Heart left ventricle (tissue), 16 donors: ENCODE results near the gene CT47A1. TPM values are rescaled to one million over a fixed set of nuclear protein-coding genes. Genes with fewer than 3 reads are reported as not detected.
"Not testable (repeated sequence)": the region's sequence is repeated elsewhere in the genome, so short reads cannot be mapped to it uniquely, and the experiment has no call there.

Experiments
- ATAC-seq, 4 donors: fragments of 200-7000 bp; cut with Tn5 transposase; one replicate each; pipeline ENCODE4 v1.9.1; 2020 to 2022; ENCODE audit warnings: moderate library complexity in 4 of 4, mild to moderate bottlenecking in 3 of 4, moderate number of reproducible peaks in 1 of 4
- DNase-seq, 5 donors: peaks; one replicate each; pipeline ENCODE4 v3.0.0-alpha.2; 2020
- H3K27ac ChIP-seq, 12 donors: fragments of 200-600 bp; sonication (generic) in 4 of 12; one replicate each; pipeline versions ENCODE4 v1.5.0 to v1.8.0; 2016 to 2022; ENCODE audit warnings: mild to moderate bottlenecking in 2 of 12
- H3K27me3 ChIP-seq, 9 donors: fragments of 200-600 bp; sonication (generic) in 2 of 9; one replicate each; pipeline versions ENCODE4 v1.5.1 to v1.8.0; 2016 to 2022; ENCODE audit warnings: mild to moderate bottlenecking in 3 of 9
- H3K36me3 ChIP-seq, 9 donors: fragments of 200-600 bp; sonication (generic) in 2 of 9; one replicate each; pipeline versions ENCODE4 v1.5.0 to v1.8.0; 2018 to 2022; ENCODE audit warnings: mild to moderate bottlenecking in 2 of 9
- H3K4me1 ChIP-seq, 12 donors: fragments of 200-600 bp; sonication (generic) in 4 of 12; one replicate each; pipeline versions ENCODE4 v1.5.0 to v1.8.0; 2016 to 2022; ENCODE audit warnings: mild to moderate bottlenecking in 3 of 12
- H3K4me3 ChIP-seq, 12 donors: fragments of 200-600 bp; sonication (generic) in 4 of 12; one replicate each; pipeline versions ENCODE4 v1.5.0 to v1.8.0; 2017 to 2022; ENCODE audit warnings: mild to moderate bottlenecking in 9 of 12, moderate library complexity in 4 of 12
- H3K9me3 ChIP-seq, 12 donors: fragments of 200-600 bp; sonication (generic) in 4 of 12; one replicate each; pipeline versions ENCODE4 v1.5.0 to v1.8.0; 2016 to 2022; ENCODE audit warnings: mild to moderate bottlenecking in 1 of 12
- CTCF ChIP-seq, 12 donors: fragments of 200-600 bp; sonication (generic) in 4 of 12; IDR thresholded peaks; one replicate each; pipeline versions ENCODE4 v1.5.0 to v1.8.0; 2018 to 2022; ENCODE audit warnings: antibody characterized with exemption in 12 of 12, mild to moderate bottlenecking in 5 of 12
- POLR2A ChIP-seq, 2 donors: fragments of 450-650 bp; IDR thresholded peaks; one replicate each; pipeline ENCODE4 v1.6.1; 2017; ENCODE audit warnings: antibody characterized with exemption in 2 of 2, mild to moderate bottlenecking in 2 of 2, moderate library complexity in 2 of 2
- WGBS, 4 donors: extraction: QIAGEN DNeasy Blood & Tissue Kit in 2 of 4; methylation state at CpG; one replicate each; pipeline versions ENCODE4 v1.1.5 to v1.1.7; 2013 to 2018; 5-methylcytosine and 5-hydroxymethylcytosine counted together
- intact Hi-C, 10 donors: fragments of 100-400 bp; cut with DNase I; formaldehyde crosslinking; loops; one replicate each; pipeline versions ENCODE4 v1.11.1 to v1.14.2; 2022
- long read RNA-seq, 3 donors: library from polyadenylated mRNA; unstranded; transcript quantifications; one replicate each; pipeline ENCODE4 v2.0.0, GENCODE V29; 2020 to 2021
- polyA plus RNA-seq, 2 donors: library from polyadenylated mRNA; stranded (reverse); fragments of 200-250 nt; gene quantifications; one replicate each; pipeline ENCODE4 v1.2.3, GENCODE V29; 2013
- total RNA-seq, 9 donors: library from RNA; depleted of rRNA in 2 of 9; stranded (reverse); fragments of >200 nt in 2 of 9; fragmentation: NEBNext Ultra II Directional in 3 of 9; extraction: Animal tissue kit (Norgen Biotek cat#: 25700) in 3 of 9; gene quantifications; one replicate each; pipeline versions ENCODE4 v1.1.0 to v1.2.4, GENCODE V29; 2016 to 2023
- donor health status: ischemic (EF 13 %, LVEDD 7.1; RV severe dilation, severe dysfunction).
- donor health status: healthy with polysubstance abuse.
- donor health status: DM: no; HTN: yes; CAD: no.
- donor health status: DM: no; HTN: no; CAD: no.
- donor health status: ischemic (EF 25% LVEDD 6.9; RV normal size, moderate dysfunction).
- donor health status: ischemic (EF 25% LVEDD 5.7; RV mildly dilated, moderate dysfunction).
- donor health status: healthy.
- donor health status: DM: yes; HTN: yes; CAD: no.
- donor health status: ischemic (EF 35%, LVEDD 5.7; RV mildly dilated, moderate dysfunction).
- donor health status: nonischemic (EF 11% LVEDD 7.7; RV severe dilation, severe dysfunction).
- donor health status: DM: yes; HTN: yes; CAD: no.
- donor health status: PGD.
- donor health status: ischemic (EF 29% LVEDD 5.4; RV normal size, mild dysfunction).
- donor health status: nonischemic (EF 23%, LVEDD 6.1; RV moderate dilation, normal function).

CT47A1 gene
- not detected for total RNA-seq
- polyA plus RNA-seq, result not detected
- long read RNA-seq, donor 1, result 0 reads
- long read RNA-seq, donor 2, result 0 reads
- long read RNA-seq, donor 3, result 0 reads

- H3K36me3 ChIP-seq, H3K9me3 ChIP-seq, H3K4me1 ChIP-seq, H3K27ac ChIP-seq, intact Hi-C loops, H3K4me3 ChIP-seq, DNase-seq, ATAC-seq, H3K27me3 ChIP-seq: not testable (repeated sequence)
- no CpG with 5 or more reads among the region's 8 CpGs for WGBS, 4 donors
Measured at GRCh38 chrX:120985660-120986059, at the start of gene CT47A1. TSS of gene CT47A1 (minus strand) at chrX:120985760. CDS start at chrX:120985529, 231 bp downstream.

GRCh38 chrX:121032531-121032930 lies 47.0 kb upstream of the CT47A1 start:
- 31 to 46% (median 35%) methylated on average over 2 of the region's 2 CpGs for WGBS, 4 donors
- intact Hi-C loops, result no loop called here
- no peak overlapping the region for H3K4me3 ChIP-seq
- no peaks in the 10 kb centered on the region for H3K36me3 ChIP-seq
- H3K9me3 ChIP-seq, result no peaks in the 10 kb centered on the region
- no peak for TF ChIP-seq POLR2A (IDR thresholded peaks at IDR 0.05)
- TF ChIP-seq CTCF (IDR thresholded peaks at IDR 0.05), result no peak
- peaks cover 0 to 3% (median 0%) of the 10 kb centered on the region in 12 donors for H3K4me1 ChIP-seq
- no peak overlapping the region for H3K27ac ChIP-seq
- ATAC-seq (no peak), DNase-seq (no peak)
- H3K27me3 ChIP-seq, result no peaks in the 10 kb centered on the region

GRCh38 chrX:121030083-121030482 lies 44.5 kb upstream of the CT47A1 start:
- WGBS, 4 donors, result 77 to 97% (median 88%) methylated on average over 4 of the region's 4 CpGs
- no peak overlapping the region for H3K27ac ChIP-seq
- intact Hi-C loops, result no loop called here
- no peaks in the 10 kb centered on the region for H3K36me3 ChIP-seq
- no peaks in the 10 kb centered on the region for H3K9me3 ChIP-seq
- H3K27me3 ChIP-seq, result no peaks in the 10 kb centered on the region
- TF ChIP-seq POLR2A (IDR thresholded peaks at IDR 0.05) (no peak), CTCF (IDR thresholded peaks at IDR 0.05) (no peak)
- peaks cover 0 to 3% (median 0%) of the 10 kb centered on the region in 12 donors for H3K4me1 ChIP-seq
- ATAC-seq (no peak), DNase-seq (no peak)
- no peak overlapping the region for H3K4me3 ChIP-seq

- DNase-seq, result no peak
- no peak for ATAC-seq
- Histone ChIP-seq H3K27me3 (no peaks in the 10 kb centered on the region), H3K9me3 (no peaks in the 10 kb centered on the region), H3K36me3 (no peaks in the 10 kb centered on the region), H3K4me1 (peaks cover 0 to 3% (median 0%) of the 10 kb centered on the region in 12 donors), H3K27ac (no peak overlapping the region), H3K4me3 (no peak overlapping the region)
- 56 to 70% (median 63%) methylated on average over 1 of the region's 1 CpG for WGBS, 4 donors
- intact Hi-C loops, result no loop called here
- TF ChIP-seq POLR2A (IDR thresholded peaks at IDR 0.05), result no peak
- no peak for TF ChIP-seq CTCF (IDR thresholded peaks at IDR 0.05)
Measured at GRCh38 chrX:121028419-121028818, 42.9 kb upstream of the CT47A1 start.

- no peak for DNase-seq
- WGBS, 4 donors, result 55 to 85% (median 66%) methylated on average over 2 of the region's 2 CpGs
Measured at GRCh38 chrX:121014826-121015225, 29.3 kb upstream of the CT47A1 start.

More at GRCh38 chrX:121014826-121015225, 29.3 kb upstream of the CT47A1 start:
- intact Hi-C loops, result no loop called here
- TF ChIP-seq CTCF (IDR thresholded peaks at IDR 0.05), result no peak
- TF ChIP-seq POLR2A (IDR thresholded peaks at IDR 0.05), result no peak
- H3K36me3 ChIP-seq, result no peaks in the 10 kb centered on the region
- no peak overlapping the region for H3K4me3 ChIP-seq
- peaks cover 0 to 5% (median 0%) of the 10 kb centered on the region in 12 donors for H3K9me3 ChIP-seq
- peaks cover 0 to 9% (median 0%) of the 10 kb centered on the region in 12 donors for H3K4me1 ChIP-seq
- H3K27me3 ChIP-seq, result no peaks in the 10 kb centered on the region
- no peak for ATAC-seq
- H3K27ac ChIP-seq, result no peak overlapping the region
